Gastrocnemius medialis (tissue), 4 donors: Measurements from ENCODE around the gene WNT9A.

Experiments
- POLR2A ChIP-seq, 2 donors: fragments of 450-650 bp; IDR thresholded peaks; one replicate each; pipeline ENCODE4 v1.6.1; 2017; ENCODE audit warnings: antibody characterized with exemption in 2 of 2, mild to moderate bottlenecking in 2 of 2, moderate library complexity in 2 of 2
- TF ChIP-seq, protein P1 (sequence below), 5 experiments: fragments of 450-650 bp in 3 of 5; fragments of 200-600 bp in 2 of 5; sonication (generic) in 2 of 5; IDR thresholded peaks in 4 of 5; conservative IDR thresholded peaks in 1 of 5; 1 replicate in 4 of 5; 2 replicates in 1 of 5; pipeline ENCODE4 v1.5.1; 2016 to 2019; ENCODE audit warnings: antibody characterized with exemption in 5 of 5, mild to moderate bottlenecking in 3 of 5, moderate library complexity in 3 of 5

GRCh38 chr1:227949341-227949921 is 1.7 kb upstream of the WNT9A start:
- TF ChIP-seq, protein P1, sequence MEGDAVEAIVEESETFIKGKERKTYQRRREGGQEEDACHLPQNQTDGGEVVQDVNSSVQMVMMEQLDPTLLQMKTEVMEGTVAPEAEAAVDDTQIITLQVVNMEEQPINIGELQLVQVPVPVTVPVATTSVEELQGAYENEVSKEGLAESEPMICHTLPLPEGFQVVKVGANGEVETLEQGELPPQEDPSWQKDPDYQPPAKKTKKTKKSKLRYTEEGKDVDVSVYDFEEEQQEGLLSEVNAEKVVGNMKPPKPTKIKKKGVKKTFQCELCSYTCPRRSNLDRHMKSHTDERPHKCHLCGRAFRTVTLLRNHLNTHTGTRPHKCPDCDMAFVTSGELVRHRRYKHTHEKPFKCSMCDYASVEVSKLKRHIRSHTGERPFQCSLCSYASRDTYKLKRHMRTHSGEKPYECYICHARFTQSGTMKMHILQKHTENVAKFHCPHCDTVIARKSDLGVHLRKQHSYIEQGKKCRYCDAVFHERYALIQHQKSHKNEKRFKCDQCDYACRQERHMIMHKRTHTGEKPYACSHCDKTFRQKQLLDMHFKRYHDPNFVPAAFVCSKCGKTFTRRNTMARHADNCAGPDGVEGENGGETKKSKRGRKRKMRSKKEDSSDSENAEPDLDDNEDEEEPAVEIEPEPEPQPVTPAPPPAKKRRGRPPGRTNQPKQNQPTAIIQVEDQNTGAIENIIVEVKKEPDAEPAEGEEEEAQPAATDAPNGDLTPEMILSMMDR (IDR thresholded peaks at IDR 0.05 in 4 of 5, conservative IDR thresholded peaks at IDR 0.05 in 1 of 5) = no peak
- TF ChIP-seq POLR2A (IDR thresholded peaks at IDR 0.05) = no peak
